SW480 (cell line): Measurements from ENCODE around the gene RASA4.
"Not testable (repeated sequence)": the region's sequence is repeated elsewhere in the genome, so short reads cannot be mapped to it uniquely, and the experiment has no call there.

Experiments used
- DNase-seq: peaks from one replicate; pipeline ENCODE4 v3.0.0-alpha.2; 2016; ENCODE audit warnings: low spot score

RASA4 gene

DNA sequence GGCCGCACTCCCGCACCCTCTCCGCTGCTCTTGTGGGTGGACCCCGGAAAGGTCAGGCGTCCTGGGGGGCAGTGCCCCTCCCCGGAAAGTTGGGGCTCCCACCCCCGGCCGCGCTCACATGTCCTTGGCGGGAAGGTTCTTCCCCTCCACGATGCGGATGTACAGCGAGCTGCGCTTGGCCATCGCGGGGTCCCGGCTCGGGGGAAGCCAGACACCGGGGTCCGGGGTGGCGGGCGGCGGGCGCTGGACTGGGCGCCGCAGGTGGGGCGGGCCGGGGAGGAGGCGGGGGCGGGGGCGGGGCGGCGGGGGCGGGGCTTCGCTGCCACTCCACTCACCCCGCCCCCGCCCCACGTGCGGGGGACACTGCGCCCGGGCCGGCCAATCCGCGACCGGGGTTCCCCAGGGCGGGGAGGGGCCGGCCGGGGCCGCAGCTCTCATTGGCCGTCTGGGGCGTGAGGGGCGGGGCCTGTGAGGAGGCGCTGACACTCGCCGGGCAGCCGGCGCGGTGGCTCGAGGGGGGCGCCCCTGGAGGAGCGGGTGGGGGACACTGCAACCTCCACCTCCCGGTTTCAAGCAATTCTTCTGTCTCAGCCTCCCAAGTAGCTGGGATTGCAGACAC lies at the start of gene RASA4:
Gene RASA4, minus strand, starts transcription at position 250 of the 619 bp plus-strand sequence. Its CDS starts 67 bp downstream, at position 183.
- not testable (repeated sequence) for DNase-seq

DNA sequence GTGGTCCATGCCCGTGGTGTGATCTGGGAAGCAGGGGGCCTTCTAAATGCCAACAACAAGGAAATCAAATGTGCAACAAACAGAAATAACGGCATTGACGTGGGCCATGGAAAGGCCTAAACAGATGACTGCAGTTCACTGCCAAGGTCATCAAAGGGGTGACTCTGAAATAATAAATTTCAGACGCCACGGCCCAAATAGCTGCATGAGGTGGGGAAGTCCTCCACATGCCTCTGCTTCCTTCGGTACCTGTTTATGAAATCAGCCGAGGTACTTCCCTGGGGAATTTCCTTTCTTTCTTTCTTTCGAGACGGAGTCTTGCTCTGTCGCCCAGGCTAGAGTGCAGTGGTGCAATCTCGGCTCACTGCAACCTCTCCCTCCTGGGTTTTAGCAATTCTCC lies 48.2 kb upstream of the RASA4 start:
- not testable (repeated sequence) for DNase-seq

GRCh38 chr7:102649924-102650323 lies 33.4 kb upstream of the RASA4 start, which contains the start of gene SPDYE2B:
Gene SPDYE2B, plus strand, starts transcription at chr7:102650319. Its CDS starts 2,030 bp downstream, at chr7:102652349.
- not testable (repeated sequence) for DNase-seq

DNA sequence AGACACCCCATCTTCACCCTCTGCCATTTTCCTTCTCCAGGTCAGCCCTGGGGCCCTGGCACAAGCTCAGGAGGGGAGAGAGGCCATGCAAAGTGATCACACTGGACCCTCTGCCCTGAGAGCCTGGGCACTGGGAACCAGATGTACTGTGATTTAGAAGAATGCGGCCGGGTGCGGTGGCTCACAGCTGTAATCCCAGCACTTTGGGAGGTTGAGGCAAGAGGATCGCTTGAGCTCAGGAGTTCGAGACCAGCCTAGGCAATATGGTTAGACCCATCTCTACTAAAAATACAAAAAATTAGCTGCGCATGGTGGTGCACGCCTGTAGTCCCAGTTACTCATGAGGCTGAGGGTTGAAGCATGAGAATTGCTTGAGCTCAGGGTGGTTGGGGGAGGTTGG lies 31.3 kb upstream of the RASA4 start:
- DNase-seq = not testable (repeated sequence)

DNA sequence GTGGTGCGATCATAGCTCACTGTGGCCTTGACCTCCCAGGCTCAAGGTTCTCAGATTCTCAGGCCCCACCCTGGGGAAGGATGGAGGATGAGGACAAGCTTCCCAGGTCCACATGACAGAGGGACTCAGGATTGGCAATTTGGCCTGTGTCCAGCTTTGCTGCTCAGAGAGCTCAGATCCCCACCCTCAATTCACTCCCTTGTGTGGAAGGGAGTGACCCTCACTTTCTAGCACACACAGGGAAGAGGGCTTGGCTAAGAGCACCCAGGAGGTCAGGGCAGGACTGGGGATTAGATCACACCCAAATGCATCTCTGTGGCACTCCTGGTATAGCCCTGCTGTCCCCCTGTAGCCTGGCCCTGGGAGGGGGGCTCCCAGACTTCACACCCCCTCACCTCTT lies 26.8 kb upstream of the RASA4 start:
- not testable (repeated sequence) for DNase-seq

DNA sequence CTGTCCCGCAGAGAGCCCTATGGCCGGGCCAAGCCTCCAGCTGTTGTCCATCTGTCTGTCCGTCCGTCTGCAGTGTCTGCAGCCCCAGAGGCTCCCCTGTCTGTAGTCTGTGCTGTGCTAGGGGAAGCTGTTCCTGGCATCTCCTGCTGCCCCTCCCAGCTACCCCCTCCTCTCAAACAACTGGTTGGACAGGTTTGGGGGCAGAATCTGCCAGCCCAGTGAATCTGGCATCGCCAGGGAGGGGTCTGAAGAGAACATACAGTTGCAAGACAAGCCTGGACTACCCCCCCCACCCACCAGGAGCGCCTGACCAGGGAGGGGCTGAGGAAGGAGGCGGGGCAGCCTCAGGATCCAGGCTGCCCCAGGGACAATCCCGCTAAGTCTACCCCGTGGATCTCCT lies 26.1 kb upstream of the RASA4 start, which contains the start of gene UPK3BL1:
Gene UPK3BL1, minus strand, starts transcription at position 101 of the 400 bp plus-strand sequence. Its CDS starts 50 bp downstream, at position 51.
- DNase-seq = not testable (repeated sequence)

DNA sequence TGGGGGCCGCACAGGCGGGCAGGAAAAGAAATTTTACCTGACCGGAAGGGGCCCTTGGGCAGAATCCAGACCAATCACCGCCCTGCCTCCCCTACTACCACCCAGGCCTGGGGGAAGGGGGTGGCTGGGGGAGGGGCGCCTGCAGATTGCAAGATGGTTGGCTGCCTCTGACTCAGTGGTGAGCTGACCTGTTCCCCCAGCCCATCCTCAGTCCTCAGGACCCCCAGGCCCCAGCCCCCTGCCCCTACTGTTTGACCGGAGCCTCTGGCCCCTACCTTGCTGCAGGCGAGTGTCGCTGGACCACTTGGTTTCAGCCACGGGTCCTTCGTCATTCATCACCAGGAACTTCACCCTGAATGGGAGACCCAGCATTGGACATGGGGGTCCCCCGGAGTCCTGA lies 22.3 kb upstream of the RASA4 start:
- not testable (repeated sequence) for DNase-seq

- DNase-seq = not testable (repeated sequence)
These were observed 20.4 kb upstream of the RASA4 start for GRCh38 chr7:102636956-102637355.

GRCh38 chr7:102635354-102635753 lies 18.8 kb upstream of the RASA4 start:
- DNase-seq = not testable (repeated sequence)

DNA sequence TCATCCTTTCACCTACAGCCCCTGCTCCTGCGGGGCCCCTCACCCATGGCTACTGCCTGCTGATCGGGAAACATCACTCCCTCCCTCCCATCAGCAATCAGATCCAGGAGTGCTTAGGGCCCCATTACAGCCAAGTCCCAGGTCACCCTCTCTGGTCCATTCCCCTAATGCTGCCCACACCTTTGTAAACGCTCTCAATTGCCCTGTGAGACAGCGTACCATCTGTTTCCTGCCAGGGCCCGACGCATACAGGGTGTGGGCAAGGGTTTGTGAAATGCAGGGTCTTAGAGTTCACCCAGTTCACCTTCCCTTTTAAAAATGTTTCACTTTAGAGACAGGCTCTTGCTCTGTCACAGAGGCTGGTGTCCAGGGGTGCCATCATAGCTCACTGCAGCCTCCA lies 17.7 kb upstream of the RASA4 start:
- DNase-seq = not testable (repeated sequence)

GRCh38 chr7:102630622-102631021 lies 14.1 kb upstream of the RASA4 start:
- DNase-seq = not testable (repeated sequence)

DNA sequence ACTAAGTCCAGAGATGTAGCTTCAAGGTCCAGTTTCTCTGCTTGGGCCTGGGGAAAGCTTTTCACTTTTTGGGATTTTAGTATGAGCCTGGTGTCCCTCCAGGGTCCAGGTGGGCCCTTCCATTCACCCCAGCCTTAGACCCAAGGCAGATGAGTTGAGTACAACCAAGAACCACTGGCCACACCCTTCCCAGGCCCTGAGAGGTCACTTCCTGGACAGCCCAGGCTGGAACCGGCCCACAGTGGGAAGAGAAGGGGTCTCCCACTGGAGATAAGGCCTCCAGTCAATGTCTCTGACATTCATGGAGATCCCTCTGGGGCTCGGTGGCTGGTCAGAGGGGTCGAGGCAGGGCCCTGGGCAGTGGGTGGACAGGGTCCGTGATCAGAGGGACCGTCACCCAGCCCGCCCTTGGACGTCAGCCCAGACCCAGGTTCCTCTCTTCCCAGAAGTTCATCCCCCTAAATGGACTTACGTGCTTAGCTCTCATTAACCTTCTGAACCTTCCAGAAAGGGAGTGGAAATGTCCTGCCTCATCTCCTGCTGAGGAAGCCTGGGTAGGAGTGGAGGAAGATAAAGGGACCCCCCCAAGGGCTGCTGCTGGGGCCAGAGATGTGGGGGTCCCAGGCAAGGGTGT lies 10.8 kb upstream of the RASA4 start:
- not testable (repeated sequence) for DNase-seq

DNA sequence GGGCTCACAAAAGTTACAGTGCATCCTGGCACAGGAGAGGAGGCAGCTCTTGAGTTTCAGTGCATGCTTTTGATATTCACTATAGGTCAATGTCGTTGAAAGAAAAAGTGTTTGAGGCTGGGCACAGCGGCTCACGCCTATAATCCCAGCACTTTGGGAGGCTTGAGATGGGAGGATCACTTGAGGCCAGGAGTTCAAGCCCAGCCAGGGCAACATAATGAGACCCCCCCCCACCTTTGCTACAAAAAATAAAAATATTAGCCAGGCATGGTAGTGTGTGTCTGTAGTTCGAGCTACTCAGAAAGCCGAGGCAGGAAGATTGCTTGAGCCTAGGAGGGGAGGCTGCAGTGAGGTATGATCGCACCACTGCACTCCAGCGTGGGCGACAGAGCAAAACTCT lies 1.6 kb upstream of the RASA4 start:
- not testable (repeated sequence) for DNase-seq

- DNase-seq = not testable (repeated sequence)
These were observed 626 bp downstream of the RASA4 start for GRCh38 chr7:102615930-102616329.

GRCh38 chr7:102614873-102615272 lies 1.7 kb downstream of the RASA4 start:
- DNase-seq = not testable (repeated sequence)

- not testable (repeated sequence) for DNase-seq
These were observed 2.2 kb downstream of the RASA4 start for GRCh38 chr7:102614346-102614697.

DNA sequence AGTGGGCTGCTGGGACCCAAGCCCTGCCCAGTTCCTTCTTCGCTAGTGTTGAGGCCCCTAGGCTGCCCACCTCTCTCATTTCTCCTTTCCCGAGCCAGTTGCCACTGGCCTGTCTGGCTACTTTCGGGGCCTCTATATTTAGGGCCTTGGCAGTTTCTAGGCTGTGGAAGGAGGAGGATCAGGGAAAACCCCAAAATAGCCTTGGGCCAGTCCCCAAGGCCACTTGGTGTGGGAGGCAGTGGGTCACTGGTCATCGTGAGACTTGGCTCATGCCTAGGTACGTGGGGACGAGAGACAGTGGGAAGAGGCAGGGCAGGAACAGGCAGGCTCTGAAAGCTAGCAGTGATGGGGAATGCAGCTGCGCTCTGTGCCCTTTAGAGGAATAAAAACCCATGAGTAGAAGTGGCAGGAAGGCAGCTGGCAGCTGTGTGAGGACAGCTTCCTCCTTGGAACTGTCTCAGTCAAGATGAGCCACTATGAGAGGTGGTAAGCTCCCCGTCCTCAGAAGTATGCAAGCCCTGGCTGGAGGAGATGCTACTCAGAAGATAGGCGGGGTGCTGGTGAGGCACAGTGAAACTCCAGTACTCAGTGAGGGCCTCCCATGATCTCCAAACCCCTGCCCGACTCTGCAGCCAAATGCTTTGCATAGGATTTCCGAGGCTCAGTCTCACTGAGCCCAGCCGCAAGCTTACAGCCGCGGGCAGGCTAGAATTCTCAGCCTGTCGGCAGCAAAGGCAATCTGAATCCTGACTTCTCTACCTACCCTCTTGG lies 2.8 kb downstream of the RASA4 start:
- not testable (repeated sequence) for DNase-seq

GRCh38 chr7:102611675-102612325 lies 4.8 kb downstream of the RASA4 start:
- not testable (repeated sequence) for DNase-seq

- DNase-seq = not testable (repeated sequence)
These were observed 5.4 kb downstream of the RASA4 start for GRCh38 chr7:102611013-102611674.

GRCh38 chr7:102610441-102610840 lies 6.1 kb downstream of the RASA4 start:
- not testable (repeated sequence) for DNase-seq

- DNase-seq = not testable (repeated sequence)
These were observed 6.8 kb downstream of the RASA4 start for GRCh38 chr7:102609734-102610133.
